Activated CD4-positive, alpha-beta T cell treated with anti-CD3 and anti-CD28 coated beads, Interleukin-10, Interleukin-2, amounts not matched to agents 100 ng/mL and 50 ng/mL, durations not matched to agents 16 hours and 8 hours (primary cell): ENCODE measurements around the gene LAG3.

Experiments
- DNase-seq: peaks from one replicate; pipeline ENCODE4 v3.0.0-alpha.2; 2020

The LAG3 gene

DNA sequence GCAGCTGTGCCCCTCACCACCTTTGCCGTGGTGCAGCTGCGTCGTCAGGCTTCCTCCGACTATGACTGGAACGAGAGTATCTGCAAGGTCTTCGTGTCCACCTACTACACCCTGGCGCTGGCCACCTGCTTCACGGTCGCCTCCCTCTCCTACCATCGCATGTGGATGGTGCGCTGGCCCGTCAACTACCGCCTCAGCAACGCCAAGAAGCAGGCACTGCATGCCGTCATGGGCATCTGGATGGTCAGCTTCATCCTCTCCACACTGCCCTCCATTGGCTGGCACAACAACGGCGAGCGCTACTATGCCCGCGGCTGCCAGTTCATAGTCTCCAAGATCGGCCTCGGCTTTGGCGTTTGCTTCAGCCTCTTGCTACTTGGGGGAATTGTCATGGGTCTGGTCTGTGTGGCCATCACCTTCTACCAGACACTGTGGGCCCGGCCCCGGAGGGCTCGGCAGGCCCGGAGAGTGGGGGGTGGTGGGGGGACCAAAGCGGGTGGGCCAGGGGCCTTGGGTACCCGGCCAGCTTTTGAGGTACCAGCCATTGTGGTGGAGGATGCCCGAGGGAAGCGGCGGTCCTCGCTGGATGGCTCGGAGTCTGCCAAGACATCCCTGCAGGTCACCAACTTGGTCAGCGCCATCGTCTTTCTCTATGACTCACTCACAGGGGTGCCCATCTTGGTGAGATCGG, 51.9 kb downstream of the LAG3 start:
- DNase-seq = no peak

DNA sequence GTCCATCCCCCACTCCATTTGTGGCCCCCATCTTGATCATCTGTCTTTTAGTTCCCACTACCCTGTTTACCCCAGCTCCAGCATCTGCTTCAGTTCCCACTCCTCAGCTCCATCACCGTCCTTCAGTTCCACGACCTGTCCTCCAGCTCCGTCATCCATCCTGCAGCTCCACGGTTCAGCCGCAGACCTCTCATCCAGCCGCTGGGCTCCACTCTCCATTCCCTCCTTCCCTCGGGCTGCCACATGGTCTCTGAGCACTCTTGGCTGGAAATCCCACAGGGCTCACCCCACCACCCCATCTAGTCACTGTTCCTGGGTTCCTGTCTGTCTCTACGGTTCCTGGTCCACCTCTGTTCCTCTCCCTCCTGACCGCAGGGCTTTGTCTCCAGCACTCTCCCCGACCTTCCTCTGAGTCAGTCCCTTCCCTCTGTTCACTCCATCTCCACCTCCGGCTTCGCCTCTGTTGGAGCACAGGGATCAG, 52.6 kb downstream of the LAG3 start:
- DNase-seq = no peak

- peak; percentile 83 for DNase-seq
These were observed 53.2 kb downstream of the LAG3 start for GRCh38 chr12:6825398-6826124.

- no peak for DNase-seq
These were observed 53.9 kb downstream of the LAG3 start for GRCh38 chr12:6826125-6826733.

- DNase-seq = no peak
These were observed 54.6 kb downstream of the LAG3 start for GRCh38 chr12:6826734-6827436.

- peak; percentile 52 for DNase-seq
These were observed 55.2 kb downstream of the LAG3 start for GRCh38 chr12:6827437-6827911.
